ENCODE data around the gene PHKG1.
"Not testable (repeated sequence)": the region's sequence is repeated elsewhere in the genome, so short reads cannot be mapped to it uniquely, and the experiment has no call there.

The PHKG1 gene

GRCh38 chr7:56033671-56034432, 58.9 kb downstream of the PHKG1 start:
- peak; percentile 90 to 97 for DNase-seq

GRCh38 chr7:56032578-56032977, 60.2 kb downstream of the PHKG1 start:
- DNase-seq, result not testable (repeated sequence)

GRCh38 chr7:56031556-56031955, 61.2 kb downstream of the PHKG1 start:
- DNase-seq, result not testable (repeated sequence)

DNA sequence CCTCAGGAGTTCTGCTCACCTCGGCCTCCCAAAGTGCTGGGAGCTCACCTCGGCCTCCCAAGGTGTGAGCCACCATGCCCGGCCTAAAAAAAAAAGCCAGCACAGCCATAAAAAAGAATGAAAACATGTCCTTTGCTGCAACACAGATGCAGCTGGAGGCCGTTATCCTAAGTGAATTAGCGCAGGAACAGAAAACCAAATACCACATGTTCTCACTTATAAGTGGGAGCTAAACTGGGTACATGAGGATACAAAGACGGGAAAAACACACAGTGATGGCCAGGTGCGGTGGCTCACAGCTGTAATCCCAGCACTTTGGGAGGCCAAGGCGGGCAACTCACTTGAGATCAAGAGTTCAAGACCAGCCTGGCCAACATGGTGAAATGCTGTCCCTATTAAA, 62.4 kb downstream of the PHKG1 start:
- DNase-seq, result no peak
